GM12891 (cell line): Measurements from ENCODE around the gene RBL2.

ENCODE experiments used
- DNase-seq: peaks from one replicate; pipeline ENCODE4 v3.0.0; 2011; ENCODE audit warnings: low spot score; ENCODE audit not compliant: insufficient read length
- FAIRE-seq: peaks from 2 replicates; lab custom pipeline; 2011; peaks lifted over from hg19 to GRCh38; lab: Jason Lieb, UNC
- PAX5 ChIP-seq: IDR thresholded peaks from 2 replicates; pipeline ENCODE4 v1.6.1; 2011; ENCODE audit warnings: low read length, moderate library complexity, mild to moderate bottlenecking; ENCODE audit not compliant: insufficient read depth, severe bottlenecking
- POLR2A ChIP-seq: IDR thresholded peaks from 2 replicates; pipeline ENCODE4 v1.6.1; 2011; ENCODE audit warnings: low read depth, low read length, control low read depth
- POLR2AphosphoS5 ChIP-seq: IDR thresholded peaks from 2 replicates; pipeline ENCODE4 v1.6.1; 2011; ENCODE audit warnings: low read depth, low read length, control low read depth
- POU2F2 ChIP-seq: IDR thresholded peaks from 2 replicates; pipeline ENCODE4 v1.6.1; 2011; ENCODE audit warnings: low read depth, mild to moderate bottlenecking, control low read depth, low read length, moderate library complexity
- SPI1 ChIP-seq: IDR thresholded peaks from 2 replicates; pipeline ENCODE4 v1.6.1; 2011; ENCODE audit warnings: low read depth, low read length, control low read depth
- TAF1 ChIP-seq: IDR thresholded peaks from 2 replicates; pipeline ENCODE4 v1.6.1; 2011; ENCODE audit warnings: low read depth, low read length, control low read depth

RBL2 gene

GRCh38 chr16:53489755-53490154, 55.5 kb downstream of the RBL2 start:
- no peak for DNase-seq
- TF ChIP-seq TAF1 (no peak), PAX5 (no peak), POU2F2 (no peak), POLR2AphosphoS5 (no peak), SPI1 (no peak), POLR2A (no peak)
- no peak for FAIRE-seq

GRCh38 chr16:53492503-53492902, 58.2 kb downstream of the RBL2 start:
- DNase-seq (no peak), FAIRE-seq (no peak)
- TF ChIP-seq POLR2A (no peak), POLR2AphosphoS5 (no peak), POU2F2 (no peak)

DNA sequence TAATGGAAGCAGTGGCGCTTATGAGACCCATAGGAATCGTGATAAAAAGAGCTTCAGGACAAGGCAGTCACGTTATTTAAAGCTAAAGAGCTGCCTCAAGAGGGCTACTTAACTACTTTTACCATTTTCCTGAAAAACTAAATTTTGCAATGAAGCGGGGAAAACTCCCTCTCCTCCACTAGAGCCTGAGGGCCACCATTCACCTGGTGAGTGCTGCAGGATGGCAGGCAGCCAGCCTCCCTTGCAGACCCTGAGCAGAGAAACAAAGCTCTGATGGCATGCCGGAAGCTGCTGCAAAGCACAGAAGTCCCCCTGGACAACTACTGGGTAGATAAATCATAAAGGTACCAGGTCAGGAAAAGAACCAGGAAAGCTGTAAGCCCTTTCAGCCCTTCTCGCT, 60.4 kb downstream of the RBL2 start:
- DNase-seq (no peak), FAIRE-seq (no peak)
- TF ChIP-seq POLR2A (no peak), PAX5 (no peak), POU2F2 (no peak), SPI1 (no peak), POLR2AphosphoS5 (no peak), TAF1 (no peak)

DNA sequence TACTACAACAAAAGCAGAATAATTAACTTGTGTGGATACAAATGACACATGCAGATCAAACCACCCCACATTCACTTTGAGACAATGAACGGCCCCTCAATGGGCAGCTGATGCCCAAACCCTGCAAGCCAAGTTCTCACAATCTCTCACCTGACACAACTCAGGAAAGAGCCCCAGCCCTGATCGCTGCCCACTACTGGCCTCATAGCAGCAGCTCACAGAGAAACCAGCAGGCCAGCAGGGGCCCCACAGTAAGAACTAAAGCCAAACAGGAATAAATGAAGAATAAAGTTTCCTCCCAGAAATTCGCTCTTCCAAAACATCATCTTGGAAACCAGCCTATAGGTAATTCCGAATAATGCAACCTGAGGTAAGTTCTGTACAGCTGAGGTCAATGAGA, 61.1 kb downstream of the RBL2 start:
- TF ChIP-seq PAX5 = no peak
- TF ChIP-seq TAF1 = no peak
- no peak for TF ChIP-seq SPI1
- no peak for TF ChIP-seq POU2F2
- no peak for TF ChIP-seq POLR2A
- no peak for TF ChIP-seq POLR2AphosphoS5
- DNase-seq = no peak
- FAIRE-seq = no peak

GRCh38 chr16:53498984-53499383, 64.7 kb downstream of the RBL2 start:
- TF ChIP-seq TAF1 = no peak
- no peak for TF ChIP-seq SPI1
- no peak for TF ChIP-seq POLR2A
- TF ChIP-seq POLR2AphosphoS5 = no peak
- no peak for TF ChIP-seq POU2F2
- TF ChIP-seq PAX5 = no peak
- no peak for FAIRE-seq
- DNase-seq = no peak

GRCh38 chr16:53501216-53501859, 67.1 kb downstream of the RBL2 start:
- FAIRE-seq (no peak), DNase-seq (no peak)
- TF ChIP-seq POLR2AphosphoS5 = no peak
- TF ChIP-seq POLR2A = no peak
- no peak for TF ChIP-seq TAF1
- no peak for TF ChIP-seq PAX5
- no peak for TF ChIP-seq POU2F2
- TF ChIP-seq SPI1 = no peak

DNA sequence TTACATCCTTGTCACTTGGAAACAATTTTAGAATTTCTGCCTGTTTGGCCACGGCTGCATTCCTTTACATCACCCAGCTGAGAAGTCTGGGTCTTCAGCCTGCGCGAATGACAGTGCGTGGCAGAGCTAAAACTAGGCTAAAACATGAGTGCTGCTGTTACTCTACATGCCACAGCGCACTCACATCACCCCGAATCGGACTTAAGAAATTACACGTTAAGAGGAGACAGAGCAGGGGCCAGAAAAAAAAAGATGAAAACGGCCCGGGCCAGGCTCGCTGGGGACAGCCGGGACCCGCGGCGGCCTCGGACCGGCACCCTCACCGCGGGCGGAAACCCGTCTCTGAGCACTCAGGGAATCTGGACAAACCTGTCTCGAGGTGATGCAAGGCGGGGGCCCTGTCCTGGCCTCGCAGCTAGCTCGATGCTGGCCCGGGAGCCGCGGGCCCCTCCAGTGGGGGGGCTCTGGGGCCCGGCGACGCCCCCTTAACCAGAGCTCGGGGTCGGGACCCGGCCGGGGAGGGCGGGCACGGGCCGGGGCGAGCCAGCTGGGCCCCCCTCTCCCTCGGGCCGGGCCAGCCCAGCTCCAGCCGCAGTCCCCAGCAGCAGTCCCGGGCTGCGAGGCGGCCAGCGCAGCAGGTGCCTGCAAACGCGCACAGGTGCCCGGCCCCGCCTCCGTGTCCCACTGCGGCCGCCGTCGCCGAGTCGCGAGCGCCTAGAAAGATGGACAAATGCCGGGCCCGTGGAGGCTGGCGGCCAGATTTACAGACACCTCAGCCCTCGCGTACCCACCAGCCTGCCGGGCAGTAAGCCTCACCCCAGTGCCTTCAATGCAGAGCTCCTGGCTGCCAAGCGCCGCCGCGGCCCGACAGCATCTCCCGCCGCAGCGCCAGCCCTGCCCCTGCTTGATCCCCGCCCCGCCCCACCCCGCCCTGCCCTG, 68.3 kb downstream of the RBL2 start, which contains the start of gene AKTIP:
TSS of gene AKTIP (minus strand) at position 879 of the 939 bp plus-strand sequence. CDS start 2,950 bp downstream, outside the sequence.
- FAIRE-seq (peak; percentile 9), DNase-seq (peak; percentile 49)
- TF ChIP-seq POU2F2 (no peak), PAX5 (no peak), SPI1 (no peak), TAF1 (no peak), POLR2AphosphoS5 (no peak), POLR2A (no peak)

- DNase-seq (peak; percentile 92), FAIRE-seq (peak; percentile 98)
- TF ChIP-seq POLR2A = peak; percentile 86
- TF ChIP-seq TAF1 = peak; percentile 48; the same call in 1 of the 2 replicates
- TF ChIP-seq PAX5 = no peak
- TF ChIP-seq POLR2AphosphoS5 = peak; percentile 83
Measured at GRCh38 chr16:53503270-53503923, 69.1 kb downstream of the RBL2 start.

DNA sequence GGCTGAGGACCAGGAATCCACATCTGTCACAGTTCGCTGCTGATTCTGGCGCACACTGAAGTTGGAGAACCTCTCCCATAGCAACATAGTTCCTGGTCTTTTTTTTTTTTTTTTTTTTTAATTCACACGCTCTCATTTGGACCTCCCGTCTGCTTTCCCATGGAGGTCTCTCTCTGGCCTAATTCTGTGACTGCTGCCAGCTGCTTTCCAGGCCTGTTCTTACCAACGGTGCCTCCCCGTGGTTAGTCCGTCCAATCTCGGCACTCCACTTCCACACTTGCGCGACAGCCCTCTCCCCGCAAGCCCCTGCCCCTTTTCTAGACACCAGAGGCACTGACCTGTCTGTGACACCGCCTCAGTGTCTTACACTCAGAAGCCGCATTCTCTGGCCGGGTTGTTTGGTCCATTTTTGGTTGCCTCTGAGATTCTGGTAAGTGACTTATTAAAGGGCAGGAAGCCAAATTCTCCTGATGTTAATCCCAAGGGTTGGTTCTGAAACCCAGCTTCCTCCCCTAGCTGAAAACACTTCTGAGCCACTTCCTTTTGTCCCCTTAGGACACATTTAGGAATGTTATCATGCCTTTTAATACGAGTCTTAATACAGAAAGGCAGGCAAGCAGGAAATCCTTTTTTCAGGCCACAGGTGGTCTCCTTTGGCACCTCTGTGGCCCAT, 69.9 kb downstream of the RBL2 start:
- TF ChIP-seq POU2F2 (no peak), PAX5 (no peak), POLR2A (no peak), SPI1 (no peak), TAF1 (no peak), POLR2AphosphoS5 (no peak)
- DNase-seq (no peak), FAIRE-seq (peak; percentile 13)
